Measurements from ENCODE around the gene GFRA3.
A peak's percentile ranks its signal among the peaks of the same experiment; 100 is the strongest.

GFRA3 gene

GRCh38 chr5:138210985-138211384 is 63.4 kb downstream of the GFRA3 start:
- H3K4me1 Mint-ChIP-seq = peaks cover 14% of the 10 kb centered on the region
- H3K9me3 Mint-ChIP-seq = no peaks in the 10 kb centered on the region
- peak overlapping the region; percentile 63 to 85 (median 69) for H3K4me3 Mint-ChIP-seq
- H3K27me3 Mint-ChIP-seq (ENCODE audit: low read depth) = no peaks in the 10 kb centered on the region
- no peak for TF ChIP-seq CTCF (IDR thresholded peaks at IDR 0.05; ENCODE audit: unreplicated experiment in 3 of 3)
- no peak overlapping the region for H3K27ac Mint-ChIP-seq
- H3K36me3 Mint-ChIP-seq (ENCODE audit: low read depth) = peaks cover 10% of the 10 kb centered on the region
